Activated CD4-positive, alpha-beta T cell treated with anti-CD3 and anti-CD28 coated beads, Interleukin-2, Interleukin-6, amounts not matched to agents 100 ng/mL and 50 ng/mL, durations not matched to agents 16 hours and 8 hours (primary cell): ENCODE measurements around the gene CEBPZ.
"Not testable (repeated sequence)": the region's sequence is repeated elsewhere in the genome, so short reads cannot be mapped to it uniquely, and the experiment has no call there.

Source experiments
- DNase-seq: peaks from one replicate; pipeline ENCODE4 v3.0.0-alpha.2; 2020

CEBPZ gene

GRCh38 chr2:37219046-37219445 lies 12.3 kb downstream of the CEBPZ start:
- no peak for DNase-seq

- DNase-seq, result no peak
These were observed 16.1 kb downstream of the CEBPZ start for GRCh38 chr2:37215250-37215649.

GRCh38 chr2:37211939-37212338 lies 19.5 kb downstream of the CEBPZ start:
- no peak for DNase-seq

GRCh38 chr2:37211212-37211611 lies 20.2 kb downstream of the CEBPZ start:
- DNase-seq, result no peak

GRCh38 chr2:37206760-37207159 lies 24.6 kb downstream of the CEBPZ start:
- not testable (repeated sequence) for DNase-seq

GRCh38 chr2:37205689-37206341 lies 25.6 kb downstream of the CEBPZ start:
- DNase-seq, result no peak

GRCh38 chr2:37205071-37205661 lies 26.2 kb downstream of the CEBPZ start:
- not testable (repeated sequence) for DNase-seq

GRCh38 chr2:37203708-37204107 lies 27.7 kb downstream of the CEBPZ start:
- no peak for DNase-seq

GRCh38 chr2:37201766-37202165 lies 29.6 kb downstream of the CEBPZ start:
- DNase-seq, result peak; percentile 32

- DNase-seq, result no peak
These were observed 30.2 kb downstream of the CEBPZ start for GRCh38 chr2:37201208-37201607.

- DNase-seq, result no peak
These were observed 32.7 kb downstream of the CEBPZ start for GRCh38 chr2:37198681-37199065.

- peak; percentile 93 for DNase-seq
These were observed 34.8 kb downstream of the CEBPZ start, which contains the start of gene CEBPZOS for GRCh38 chr2:37196320-37197195. TSS of gene CEBPZOS (plus strand) at chr2:37196496. CDS start at chr2:37199705, 3,209 bp downstream.

GRCh38 chr2:37195862-37196319 lies 35.5 kb downstream of the CEBPZ start:
- not testable (repeated sequence) for DNase-seq

- no peak for DNase-seq
These were observed 38.8 kb downstream of the CEBPZ start for GRCh38 chr2:37192551-37192950.

- DNase-seq, result no peak
These were observed 39.6 kb downstream of the CEBPZ start for GRCh38 chr2:37191747-37192146.

GRCh38 chr2:37191253-37191652 lies 40.1 kb downstream of the CEBPZ start:
- no peak for DNase-seq

- DNase-seq, result no peak
These were observed 41.1 kb downstream of the CEBPZ start for GRCh38 chr2:37190290-37190689.

GRCh38 chr2:37189452-37190153 lies 41.8 kb downstream of the CEBPZ start:
- peak; percentile 15 for DNase-seq

- DNase-seq, result no peak
These were observed 42.8 kb downstream of the CEBPZ start, which contains the start of gene SULT6B1 for GRCh38 chr2:37188570-37188969. TSS of gene SULT6B1 (minus strand) at chr2:37188670. CDS start at chr2:37188640, 30 bp downstream.

GRCh38 chr2:37181726-37182684 lies 49.4 kb downstream of the CEBPZ start:
- no peak for DNase-seq

GRCh38 chr2:37180640-37181039 lies 50.8 kb downstream of the CEBPZ start:
- no peak for DNase-seq
